MCF 10A (cell line): ENCODE results near the gene ZNF362. TPM values are rescaled to one million over a fixed set of nuclear protein-coding genes. Genes with fewer than 3 reads are reported as not detected.

ENCODE experiments used
- BruUV-seq: library from RNA; stranded (reverse); fragments of 400-500 nt; replicated peaks from 2 replicates; lab custom pipeline; 2021; lab: Mats Ljungman, UMichigan
- CTCF ChIA-PET: fragments of 300-600 bp; sonication (Branson Sonifier 250); formaldehyde crosslinking; extraction: SDS; loops from one replicate; lab custom pipeline; 2021; ENCODE audit warnings: antibody characterized with exemption, inconsistent platforms; lab: Yijun Ruan, JAX
- POLR2A ChIA-PET: fragments of 300-600, 350-650 bp; sonication (Branson Sonifier 250); formaldehyde crosslinking; extraction: SDS; loops from one replicate; lab custom pipeline; 2020; ENCODE audit warnings: antibody characterized with exemption, inconsistent platforms; lab: Yijun Ruan, JAX
- DNase-seq: peaks from one replicate; pipeline ENCODE4 v3.0.0-alpha.2; 2018; ENCODE audit not compliant: unreplicated experiment
- H3K27ac Mint-ChIP-seq: one replicate; pipeline ENCODE4 v1.8.0; 2022; ENCODE audit warnings: mild to moderate bottlenecking, low read depth, mixed read lengths; ENCODE audit not compliant: unreplicated experiment
- H3K27me3 Mint-ChIP-seq: one replicate; pipeline ENCODE4 v1.8.0; 2022; ENCODE audit warnings: mixed read lengths; ENCODE audit not compliant: insufficient read depth, unreplicated experiment
- H3K36me3 Mint-ChIP-seq: one replicate; pipeline ENCODE4 v1.8.0; 2022; ENCODE audit warnings: mild to moderate bottlenecking, moderate library complexity, mixed read lengths; ENCODE audit not compliant: insufficient read depth, unreplicated experiment
- H3K4me1 Mint-ChIP-seq: one replicate; pipeline ENCODE4 v1.8.0; 2022; ENCODE audit warnings: mixed read lengths; ENCODE audit not compliant: insufficient read depth, unreplicated experiment
- H3K4me3 Mint-ChIP-seq: one replicate; pipeline ENCODE4 v1.8.0; 2022; ENCODE audit warnings: mild to moderate bottlenecking, moderate library complexity, mixed read lengths; ENCODE audit not compliant: unreplicated experiment
- H3K9me3 Mint-ChIP-seq: one replicate; pipeline ENCODE4 v1.8.0; 2022; ENCODE audit warnings: mixed read lengths; ENCODE audit not compliant: unreplicated experiment
- intact Hi-C: fragments of 100-400 bp; cut with micrococcal nuclease; formaldehyde crosslinking; loops from 2 replicates; pipeline ENCODE4 v1.14.1; 2022
- microRNA-seq: library from miRNA; unstranded; fragments of <30 nt; microRNA quantifications from one replicate; pipeline ENCODE4 v1.2.0, GENCODE V29; 2022
- total RNA-seq: library from RNA; stranded (reverse); gene quantifications from 2 replicates; pipeline ENCODE4 v1.2.3, GENCODE V29; 2022
- TF ChIP-seq, protein P1 (sequence below): fragments of 200-600 bp; IDR thresholded peaks from one replicate; pipeline ENCODE4 v1.8.0; 2022; ENCODE audit warnings: antibody characterized with exemption, mild to moderate bottlenecking; ENCODE audit not compliant: unreplicated experiment

ZNF362 gene
- total RNA-seq, 1 experiment from 2014 or later = 15.8 TPM

DNA sequence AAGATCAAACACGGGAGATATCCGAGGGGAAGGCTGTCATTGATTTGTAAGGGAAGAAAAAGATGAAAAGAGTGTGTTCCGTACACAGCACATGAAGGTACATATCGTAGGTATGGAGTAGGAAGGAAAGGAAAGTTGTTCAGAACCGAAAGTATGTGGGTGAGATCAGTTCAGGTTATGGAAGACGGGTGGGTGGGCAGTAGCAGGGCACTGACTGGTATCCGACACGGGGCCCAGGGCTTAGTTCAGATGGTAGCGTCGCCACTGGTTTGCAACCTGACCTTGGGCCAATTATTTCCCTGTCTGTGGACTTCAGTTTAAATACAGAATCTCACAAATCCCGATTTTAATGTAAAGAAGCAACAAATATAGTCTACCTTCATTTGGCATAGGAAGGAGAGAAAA lies 92.4 kb downstream of the ZNF362 start:
- ChIA-PET POLR2A (interaction anchor here (0.7 to 6.4 kb wide), 10 partner anchors 11 to 1057 kb away, joined by 3 to 133 read pairs (median 4); no protein-coding TSS in a partner anchor), CTCF (interaction anchor here (1.3 to 1.4 kb wide), 2 partner anchors 13 to 55 kb away, joined by 3 to 8 read pairs; no protein-coding TSS in a partner anchor)
- intact Hi-C loops = loop anchor here (2.0 kb wide), 1 partner anchor 20 kb away; no protein-coding TSS in a partner anchor
- no peak for DNase-seq
- BruUV-seq = no TSS peak
- Mint-ChIP-seq H3K9me3 (no peaks in the 10 kb centered on the region), H3K4me1 (peaks cover 29% of the 10 kb centered on the region), H3K27ac (peak overlapping the region; percentile 95), H3K27me3 (no peaks in the 10 kb centered on the region), H3K36me3 (peaks cover 43% of the 10 kb centered on the region), H3K4me3 (peak overlapping the region; percentile 85)
- TF ChIP-seq, protein P1, sequence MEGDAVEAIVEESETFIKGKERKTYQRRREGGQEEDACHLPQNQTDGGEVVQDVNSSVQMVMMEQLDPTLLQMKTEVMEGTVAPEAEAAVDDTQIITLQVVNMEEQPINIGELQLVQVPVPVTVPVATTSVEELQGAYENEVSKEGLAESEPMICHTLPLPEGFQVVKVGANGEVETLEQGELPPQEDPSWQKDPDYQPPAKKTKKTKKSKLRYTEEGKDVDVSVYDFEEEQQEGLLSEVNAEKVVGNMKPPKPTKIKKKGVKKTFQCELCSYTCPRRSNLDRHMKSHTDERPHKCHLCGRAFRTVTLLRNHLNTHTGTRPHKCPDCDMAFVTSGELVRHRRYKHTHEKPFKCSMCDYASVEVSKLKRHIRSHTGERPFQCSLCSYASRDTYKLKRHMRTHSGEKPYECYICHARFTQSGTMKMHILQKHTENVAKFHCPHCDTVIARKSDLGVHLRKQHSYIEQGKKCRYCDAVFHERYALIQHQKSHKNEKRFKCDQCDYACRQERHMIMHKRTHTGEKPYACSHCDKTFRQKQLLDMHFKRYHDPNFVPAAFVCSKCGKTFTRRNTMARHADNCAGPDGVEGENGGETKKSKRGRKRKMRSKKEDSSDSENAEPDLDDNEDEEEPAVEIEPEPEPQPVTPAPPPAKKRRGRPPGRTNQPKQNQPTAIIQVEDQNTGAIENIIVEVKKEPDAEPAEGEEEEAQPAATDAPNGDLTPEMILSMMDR = no peak

DNA sequence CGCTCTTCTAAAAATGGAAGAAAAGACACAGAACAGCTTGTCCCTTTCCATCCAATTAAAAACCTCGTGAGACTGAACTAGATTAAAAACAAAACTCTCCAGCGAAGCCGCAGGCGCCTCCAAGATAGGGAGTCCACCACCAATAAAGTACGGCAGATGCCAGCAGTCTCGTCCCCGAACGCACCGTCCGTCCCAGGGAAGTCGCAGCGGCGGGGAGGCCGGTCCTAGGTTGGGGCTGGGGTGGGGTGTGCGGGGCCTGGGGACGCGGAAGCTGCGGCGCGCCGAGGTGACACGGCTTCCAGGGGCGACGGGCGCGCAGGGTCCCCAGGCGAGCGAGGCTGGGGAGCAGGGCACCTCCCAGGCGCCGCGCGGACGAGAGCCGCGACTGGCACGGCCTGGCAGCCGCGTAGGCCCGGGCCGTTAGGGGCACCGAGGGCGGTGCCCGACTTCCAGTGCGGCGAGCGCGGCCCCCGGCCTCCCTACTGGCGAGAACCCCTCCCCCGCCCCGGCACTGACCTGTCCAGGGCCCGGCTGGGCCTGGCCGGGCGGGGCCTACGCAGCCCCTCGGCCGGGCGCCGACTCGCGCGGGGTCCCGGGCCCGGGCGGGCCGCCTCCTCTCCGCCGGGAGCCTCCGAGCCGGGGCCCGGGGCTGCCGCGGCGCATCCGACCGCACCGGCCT lies 92.9 kb downstream of the ZNF362 start:
- ChIA-PET POLR2A (interaction anchor here (1.0 to 6.4 kb wide), 16 partner anchors 8 to 222 kb away, joined by 3 to 133 read pairs (median 7); partner anchors contain the start of gene PHC2), CTCF (interaction anchor here (0.6 to 1.4 kb wide), 2 partner anchors 55 to 119 kb away, joined by 3 to 8 read pairs; no protein-coding TSS in a partner anchor)
- peak overlapping the region; percentile 95 for H3K27ac Mint-ChIP-seq
- DNase-seq = no peak
- BruUV-seq = no TSS peak
- peaks cover 27% of the 10 kb centered on the region for H3K4me1 Mint-ChIP-seq
- H3K4me3 Mint-ChIP-seq = peak overlapping the region; percentile 85
- TF ChIP-seq, protein P1 = no peak
- no peaks in the 10 kb centered on the region for H3K27me3 Mint-ChIP-seq
- peaks cover 38% of the 10 kb centered on the region for H3K36me3 Mint-ChIP-seq
- intact Hi-C loops = loop anchor here (2.0 kb wide), 1 partner anchor 20 kb away; no protein-coding TSS in a partner anchor
- no peaks in the 10 kb centered on the region for H3K9me3 Mint-ChIP-seq

DNA sequence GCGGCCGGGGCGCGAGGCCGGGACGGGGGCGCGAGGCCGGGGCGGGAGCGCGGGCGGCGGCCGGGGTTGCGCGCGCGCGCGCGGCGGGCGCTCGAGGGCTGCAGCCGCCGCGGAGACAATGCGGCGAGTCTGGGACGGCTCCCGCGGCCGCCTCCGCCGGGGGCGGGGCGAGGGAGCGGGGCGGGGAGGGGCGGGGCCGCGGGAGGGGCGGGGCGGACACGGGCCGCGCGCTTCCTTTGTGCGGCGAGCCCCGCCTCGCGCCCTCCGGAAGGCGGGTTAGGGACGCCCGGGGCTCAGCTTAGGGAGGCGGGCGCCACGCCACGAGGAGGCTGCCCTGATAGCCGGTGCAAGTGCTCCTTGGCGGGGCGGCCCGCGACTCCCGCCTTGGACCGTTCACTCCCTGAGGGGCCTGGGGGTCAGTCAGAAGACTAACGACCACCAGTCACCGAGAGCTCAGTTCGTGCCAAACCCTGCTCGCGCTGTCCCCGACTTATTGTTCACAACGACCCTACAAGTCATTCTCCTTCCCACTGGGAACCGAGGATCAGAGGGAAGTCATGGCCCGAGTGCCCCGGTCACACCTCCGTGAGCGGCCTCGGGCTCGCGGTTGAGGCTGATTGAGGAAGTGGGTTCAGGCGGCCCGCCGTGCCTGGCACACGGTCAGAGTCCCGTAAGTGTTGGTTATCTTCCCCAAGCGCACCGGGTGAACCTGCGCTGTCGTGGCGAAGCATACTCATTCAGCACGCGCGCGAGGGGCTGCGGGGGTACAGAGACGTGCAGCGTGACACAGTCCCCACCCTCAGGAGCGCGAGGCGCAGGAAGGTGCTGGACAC lies 93.7 kb downstream of the ZNF362 start:
- Mint-ChIP-seq H3K4me1 (peaks cover 24% of the 10 kb centered on the region), H3K9me3 (no peaks in the 10 kb centered on the region), H3K27me3 (no peaks in the 10 kb centered on the region), H3K27ac (peak overlapping the region; percentile 65), H3K4me3 (peak overlapping the region; percentile 87), H3K36me3 (peaks cover 30% of the 10 kb centered on the region)
- TF ChIP-seq, protein P1 = no peak
- BruUV-seq = no TSS peak
- ChIA-PET POLR2A (interaction anchor here (1.0 to 6.4 kb wide), 15 partner anchors 8 to 222 kb away, joined by 3 to 133 read pairs (median 7); partner anchors contain the start of gene PHC2), CTCF (interaction anchor here (0.6 to 1.5 kb wide), 6 partner anchors 11 to 118 kb away, joined by 3 to 5 read pairs (median 4); no protein-coding TSS in a partner anchor)
- intact Hi-C loops = loop anchor here (2.0 kb wide), 1 partner anchor 21 kb away; no protein-coding TSS in a partner anchor
- DNase-seq = peak; percentile 84

Small RNA genes lying within 50 kb of the gene (microRNA-seq; reads per million reads assigned to microRNA genes)
- 25.4 reads per million, percentile 61 among the genes with 10 or more reads in this experiment for gene MIR3605

Other genes starting within 250 kb of the ZNF362 start
- gene AK2, start 219.6 kb upstream of the ZNF362 start, total RNA-seq = 286 and 390 TPM in 2 replicates
- 1.6 and 4.3 TPM in 2 replicates for gene AZIN2, start 175.3 kb upstream of the ZNF362 start, total RNA-seq
- gene TRIM62, start 74.4 kb upstream of the ZNF362 start, total RNA-seq = 2.4 and 2.8 TPM in 2 replicates
- gene A3GALT2, start 64.6 kb downstream of the ZNF362 start, total RNA-seq = 0.32 TPM in 1 of 2 replicates, not detected in the other
- 117 and 137 TPM in 2 replicates for gene PHC2, start 174.6 kb downstream of the ZNF362 start, total RNA-seq
- 5.1 and 8.2 TPM in 2 replicates for gene ZSCAN20, start 216.2 kb downstream of the ZNF362 start, total RNA-seq